Vagina (tissue), 2 donors: Measurements from ENCODE around the gene EML6. TPM values are rescaled to one million over a fixed set of nuclear protein-coding genes. Genes with fewer than 3 reads are reported as not detected.

Experiments used
- DNase-seq, 2 donors: peaks; one replicate each; pipeline ENCODE4 v3.0.0-alpha.2; 2017; ENCODE audit errors: extremely low spot score in 2 of 2
- H3K27ac ChIP-seq: fragments of 200-600 bp; sonication (generic); one replicate; pipeline ENCODE4 v1.5.1; 2019
- H3K27me3 ChIP-seq: fragments of 200-600 bp; sonication (generic); one replicate; pipeline ENCODE4 v1.5.1; 2019
- H3K36me3 ChIP-seq, 2 donors: fragments of 200-600 bp; sonication (generic); one replicate each; pipeline ENCODE4 v1.5.1; 2017 to 2019
- H3K4me1 ChIP-seq: fragments of 200-600 bp; sonication (generic); one replicate; pipeline ENCODE4 v1.5.1; 2019
- H3K4me3 ChIP-seq, 2 donors: fragments of 200-600 bp; sonication (generic); 1 replicate in 1 of 2; 2 replicates in 1 of 2; pipeline ENCODE4 v1.5.1; 2016 to 2019
- H3K9me3 ChIP-seq: fragments of 200-600 bp; sonication (generic); one replicate; pipeline ENCODE4 v1.5.1; 2019
- POLR2A ChIP-seq, 2 donors: fragments of 450-650 bp; IDR thresholded peaks; one replicate each; pipeline ENCODE4 v1.6.1; 2017; ENCODE audit warnings: antibody characterized with exemption in 2 of 2, mild to moderate bottlenecking in 2 of 2, moderate library complexity in 2 of 2
- POLR2AphosphoS5 ChIP-seq, 2 donors: sonication (generic); formaldehyde crosslinking; IDR thresholded peaks; one replicate each; pipeline ENCODE4 v1.9.0; 2017; ENCODE audit warnings: antibody characterized with exemption in 2 of 2, mild to moderate bottlenecking in 2 of 2, low read depth in 1 of 2; ENCODE audit not compliant: insufficient read depth in 1 of 2
- intact Hi-C: fragments of 100-400 bp; cut with DNase I; formaldehyde crosslinking; loops from one replicate; pipeline ENCODE4 v1.15.1; 2023
- total RNA-seq: library from RNA; depleted of rRNA; stranded (reverse); fragments of >200 nt; gene quantifications from one replicate; pipeline ENCODE4 v1.2.3, GENCODE V29; 2016
- TF ChIP-seq, protein P1 (sequence below), 3 experiments: fragments of 450-650 bp in 2 of 3; fragments of 200-600 bp in 1 of 3; sonication (generic) in 1 of 3; IDR thresholded peaks; one replicate each; pipeline ENCODE4 v1.5.1; 2017 to 2019; ENCODE audit warnings: antibody characterized with exemption in 3 of 3, mild to moderate bottlenecking in 2 of 3, moderate library complexity in 2 of 3

The EML6 gene
- total RNA-seq, 1 donor from 2014 or later, result 1.7 TPM

DNA sequence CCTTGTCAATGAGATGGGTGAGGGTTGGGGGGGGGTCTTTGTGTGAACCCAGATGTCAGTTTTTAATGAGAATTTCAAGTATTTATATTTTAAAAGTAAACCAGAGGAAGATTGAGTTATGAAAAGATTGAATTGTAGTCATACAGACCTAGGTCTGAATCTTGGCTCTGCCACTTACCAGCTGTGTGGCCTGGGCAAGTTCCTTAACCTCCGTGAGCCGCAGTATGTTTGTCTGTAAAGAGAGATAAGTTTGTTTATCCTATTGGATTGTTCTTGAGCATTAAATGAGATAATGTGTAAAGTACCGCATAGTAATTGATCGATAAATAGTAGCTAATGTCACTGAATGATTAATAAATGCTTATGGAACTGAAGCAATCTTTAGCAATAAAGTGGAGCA, 63.8 kb downstream of the EML6 start:
- Histone ChIP-seq H3K4me3 (no peak overlapping the region), H3K36me3 (no peaks in the 10 kb centered on the region), H3K27ac (no peak overlapping the region), H3K4me1 (no peaks in the 10 kb centered on the region), H3K27me3 (no peaks in the 10 kb centered on the region), H3K9me3 (no peaks in the 10 kb centered on the region)
- intact Hi-C loops, result no loop called here
- no peak for DNase-seq
- TF ChIP-seq POLR2AphosphoS5 (IDR thresholded peaks at IDR 0.05; ENCODE audit: insufficient read depth in 1 of 2, low read depth in 1 of 2) (no peak), POLR2A (IDR thresholded peaks at IDR 0.05) (no peak)
- TF ChIP-seq, protein P1, sequence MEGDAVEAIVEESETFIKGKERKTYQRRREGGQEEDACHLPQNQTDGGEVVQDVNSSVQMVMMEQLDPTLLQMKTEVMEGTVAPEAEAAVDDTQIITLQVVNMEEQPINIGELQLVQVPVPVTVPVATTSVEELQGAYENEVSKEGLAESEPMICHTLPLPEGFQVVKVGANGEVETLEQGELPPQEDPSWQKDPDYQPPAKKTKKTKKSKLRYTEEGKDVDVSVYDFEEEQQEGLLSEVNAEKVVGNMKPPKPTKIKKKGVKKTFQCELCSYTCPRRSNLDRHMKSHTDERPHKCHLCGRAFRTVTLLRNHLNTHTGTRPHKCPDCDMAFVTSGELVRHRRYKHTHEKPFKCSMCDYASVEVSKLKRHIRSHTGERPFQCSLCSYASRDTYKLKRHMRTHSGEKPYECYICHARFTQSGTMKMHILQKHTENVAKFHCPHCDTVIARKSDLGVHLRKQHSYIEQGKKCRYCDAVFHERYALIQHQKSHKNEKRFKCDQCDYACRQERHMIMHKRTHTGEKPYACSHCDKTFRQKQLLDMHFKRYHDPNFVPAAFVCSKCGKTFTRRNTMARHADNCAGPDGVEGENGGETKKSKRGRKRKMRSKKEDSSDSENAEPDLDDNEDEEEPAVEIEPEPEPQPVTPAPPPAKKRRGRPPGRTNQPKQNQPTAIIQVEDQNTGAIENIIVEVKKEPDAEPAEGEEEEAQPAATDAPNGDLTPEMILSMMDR (IDR thresholded peaks at IDR 0.05), result no peak

DNA sequence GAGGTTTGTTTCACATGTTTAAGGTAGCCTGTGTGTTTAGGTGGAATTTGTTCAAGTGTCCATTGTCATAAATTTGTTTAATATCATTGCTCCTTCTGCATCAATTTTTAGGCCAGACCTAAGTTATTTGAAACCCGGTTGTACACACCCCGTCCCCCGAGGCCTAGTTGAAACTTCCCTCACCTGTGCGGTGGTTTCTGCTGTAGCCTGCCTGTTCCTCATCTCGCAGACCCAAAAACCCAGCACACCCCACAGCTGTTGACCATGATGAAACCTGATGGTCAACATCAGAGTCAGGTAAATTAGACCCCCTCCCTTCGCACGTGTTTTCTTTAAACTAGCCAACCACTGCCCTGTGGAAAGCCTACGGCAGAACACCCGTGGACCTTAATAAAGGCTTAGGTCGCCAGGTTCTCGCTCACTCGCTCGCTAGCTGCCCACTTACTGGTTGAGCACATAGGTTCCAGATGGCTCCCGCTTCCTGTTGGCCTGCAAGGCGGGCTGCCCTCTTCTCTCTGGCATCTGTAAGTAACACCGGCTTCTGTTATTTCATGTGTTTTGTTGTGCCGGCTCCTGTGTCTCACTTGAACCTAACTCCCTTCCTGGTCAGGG, 64.4 kb downstream of the EML6 start:
- H3K27ac ChIP-seq, result no peak overlapping the region
- DNase-seq, result no peak
- TF ChIP-seq POLR2A (IDR thresholded peaks at IDR 0.05) (no peak), POLR2AphosphoS5 (IDR thresholded peaks at IDR 0.05; ENCODE audit: insufficient read depth in 1 of 2, low read depth in 1 of 2) (no peak)
- TF ChIP-seq, protein P1 (IDR thresholded peaks at IDR 0.05), result no peak

GRCh38 chr2:54789878-54790277, 66.4 kb downstream of the EML6 start:
- no peaks in the 10 kb centered on the region for H3K9me3 ChIP-seq
- H3K36me3 ChIP-seq, result no peaks in the 10 kb centered on the region
- DNase-seq, result no peak
- no peak overlapping the region for H3K4me3 ChIP-seq
- H3K4me1 ChIP-seq, result no peaks in the 10 kb centered on the region
- H3K27ac ChIP-seq, result no peak overlapping the region
- TF ChIP-seq POLR2A (IDR thresholded peaks at IDR 0.05) (no peak), POLR2AphosphoS5 (IDR thresholded peaks at IDR 0.05; ENCODE audit: insufficient read depth in 1 of 2, low read depth in 1 of 2) (no peak)
- TF ChIP-seq, protein P1 (IDR thresholded peaks at IDR 0.05), result no peak
- intact Hi-C loops, result no loop called here
- no peaks in the 10 kb centered on the region for H3K27me3 ChIP-seq

More for the DNA sequence above, 64.4 kb downstream of the EML6 start:
- Histone ChIP-seq H3K27me3 (no peaks in the 10 kb centered on the region), H3K4me3 (no peak overlapping the region), H3K9me3 (no peaks in the 10 kb centered on the region), H3K4me1 (no peaks in the 10 kb centered on the region), H3K36me3 (no peaks in the 10 kb centered on the region)
- intact Hi-C loops, result no loop called here

- Histone ChIP-seq H3K4me3 (no peak overlapping the region), H3K27ac (no peak overlapping the region), H3K9me3 (no peaks in the 10 kb centered on the region), H3K27me3 (no peaks in the 10 kb centered on the region), H3K36me3 (no peaks in the 10 kb centered on the region), H3K4me1 (no peaks in the 10 kb centered on the region)
- no peak for DNase-seq
- intact Hi-C loops, result no loop called here
- TF ChIP-seq POLR2AphosphoS5 (IDR thresholded peaks at IDR 0.05; ENCODE audit: insufficient read depth in 1 of 2, low read depth in 1 of 2), result no peak
- TF ChIP-seq, protein P1 (IDR thresholded peaks at IDR 0.05), result no peak
- no peak for TF ChIP-seq POLR2A (IDR thresholded peaks at IDR 0.05)
These were observed 68.4 kb downstream of the EML6 start for GRCh38 chr2:54791831-54792230.

- no peak overlapping the region for H3K4me3 ChIP-seq
- no peaks in the 10 kb centered on the region for H3K36me3 ChIP-seq
- H3K27me3 ChIP-seq, result no peaks in the 10 kb centered on the region
- intact Hi-C loops, result no loop called here
- no peaks in the 10 kb centered on the region for H3K9me3 ChIP-seq
- TF ChIP-seq POLR2AphosphoS5 (IDR thresholded peaks at IDR 0.05; ENCODE audit: insufficient read depth in 1 of 2, low read depth in 1 of 2) (no peak), POLR2A (IDR thresholded peaks at IDR 0.05) (no peak)
- TF ChIP-seq, protein P1 (IDR thresholded peaks at IDR 0.05), result no peak
- no peak for DNase-seq
- no peaks in the 10 kb centered on the region for H3K4me1 ChIP-seq
- H3K27ac ChIP-seq, result no peak overlapping the region
These were observed 73.8 kb downstream of the EML6 start for GRCh38 chr2:54797307-54797706.
